Renal cortical epithelial cell (primary cell): ENCODE results near the gene SNX8. TPM values are rescaled to one million over a fixed set of nuclear protein-coding genes. Genes with fewer than 3 reads are reported as not detected.
"Not testable (repeated sequence)": the region's sequence is repeated elsewhere in the genome, so short reads cannot be mapped to it uniquely, and the experiment has no call there.

Experiments
- DNase-seq: peaks from one replicate; pipeline ENCODE4 v3.0.0-alpha.2; 2011; ENCODE audit warnings: low read depth
- total RNA-seq: library from RNA; depleted of rRNA; stranded (reverse); fragments of >200 nt; gene quantifications from 2 replicates; pipeline ENCODE4 v1.2.3, GENCODE V29; 2014

The SNX8 gene
- total RNA-seq, result 6.4 and 7.3 TPM in 2 replicates

GRCh38 chr7:2314209-2314955, at the start of gene SNX8:
Gene SNX8 (minus strand): TSS chr7:2314441. CDS start chr7:2314421, 20 bp downstream.
- DNase-seq, result peak; percentile 64

GRCh38 chr7:2362385-2363088, 48.3 kb upstream of the SNX8 start:
- DNase-seq, result no peak

GRCh38 chr7:2360796-2361195, 46.6 kb upstream of the SNX8 start:
- DNase-seq, result no peak

GRCh38 chr7:2359610-2360009, 45.4 kb upstream of the SNX8 start:
- DNase-seq, result no peak

GRCh38 chr7:2358968-2359527, 44.8 kb upstream of the SNX8 start:
- no peak for DNase-seq

- no peak for DNase-seq
Observed at GRCh38 chr7:2357571-2357970, 43.3 kb upstream of the SNX8 start.

GRCh38 chr7:2357165-2357564, 42.9 kb upstream of the SNX8 start:
- DNase-seq, result no peak

- no peak for DNase-seq
Observed at GRCh38 chr7:2355705-2356008, 41.4 kb upstream of the SNX8 start.

- no peak for DNase-seq
Observed at GRCh38 chr7:2354939-2355704, 40.9 kb upstream of the SNX8 start.

- peak; percentile 73 for DNase-seq
Observed at GRCh38 chr7:2354186-2354938, 40.1 kb upstream of the SNX8 start, which contains the start of gene EIF3B. Gene EIF3B (plus strand): TSS chr7:2354827. CDS start chr7:2354922, 95 bp downstream.

- DNase-seq, result peak; percentile 53
Observed at GRCh38 chr7:2353936-2354185, 39.6 kb upstream of the SNX8 start.

- no peak for DNase-seq
Observed at GRCh38 chr7:2353113-2353935, 39.1 kb upstream of the SNX8 start.

- no peak for DNase-seq
Observed at GRCh38 chr7:2350861-2351260, 36.6 kb upstream of the SNX8 start.

- no peak for DNase-seq
Observed at GRCh38 chr7:2350055-2350454, 35.8 kb upstream of the SNX8 start.

- DNase-seq, result not testable (repeated sequence)
Observed at GRCh38 chr7:2347351-2348063, 33.3 kb upstream of the SNX8 start.

- DNase-seq, result no peak
Observed at GRCh38 chr7:2336626-2337299, 22.5 kb upstream of the SNX8 start.

- DNase-seq, result not testable (repeated sequence)
Observed at GRCh38 chr7:2332606-2333231, 18.5 kb upstream of the SNX8 start.

GRCh38 chr7:2331707-2332106, 17.5 kb upstream of the SNX8 start:
- no peak for DNase-seq

- no peak for DNase-seq
Observed at GRCh38 chr7:2330493-2330892, 16.3 kb upstream of the SNX8 start.
